K562 (cell line): Measurements from ENCODE around the gene MAPKAPK3.
A peak's percentile ranks its signal among the peaks of the same experiment; 100 is the strongest.

ENCODE experiments used
- BDP1 ChIP-seq: IDR thresholded peaks from 3 replicates; pipeline ENCODE4 v1.6.1; 2011; ENCODE audit not compliant: insufficient read length, insufficient read depth
- CHD4 ChIP-seq: fragments of 200-600 bp; sonication (generic); IDR thresholded peaks from 3 replicates; pipeline ENCODE4 v1.6.1; 2012; ENCODE audit warnings: low read depth, mild to moderate bottlenecking, mixed read lengths, low read length, inconsistent platforms; ENCODE audit not compliant: insufficient read depth, insufficient replicate concordance, poor library complexity, severe bottlenecking
- CTCF ChIP-seq, 3 experiments: IDR thresholded peaks in 2 of 3; conservative IDR thresholded peaks in 1 of 3; 2 replicates each; pipeline ENCODE4 v1.5.1; 2011 to 2012; ENCODE audit warnings: low read length in 3 of 3, mild to moderate bottlenecking in 3 of 3, control low read depth in 2 of 3, improper control_type of control experiment in 1 of 3, inconsistent platforms in 1 of 3, low read depth in 1 of 3, mixed read lengths in 1 of 3, moderate library complexity in 1 of 3; ENCODE audit not compliant: insufficient read depth in 2 of 3
- GATA2 ChIP-seq: sonication (generic); formaldehyde crosslinking; IDR thresholded peaks from 2 replicates; pipeline ENCODE4 v1.4.0; 2020; ENCODE audit warnings: mild to moderate bottlenecking, missing genetic modification reagents
- HDAC1 ChIP-seq, 2 experiments: fragments of 450-650 bp; IDR thresholded peaks; 2 replicates each; pipeline ENCODE4 v1.6.1; 2016 to 2017; ENCODE audit warnings: inconsistent platforms in 1 of 2, mild to moderate bottlenecking in 1 of 2, moderate library complexity in 1 of 2
- PHB2 ChIP-seq: fragments of 450-650 bp; IDR thresholded peaks from 2 replicates; pipeline ENCODE4 v1.6.1; 2017; ENCODE audit warnings: low read depth
- POLR2AphosphoS5 ChIP-seq: IDR thresholded peaks from 2 replicates; pipeline ENCODE4 v1.6.1; 2011; ENCODE audit warnings: mild to moderate bottlenecking, low read depth, low read length, moderate library complexity; ENCODE audit not compliant: control insufficient read depth, insufficient read depth
- RAD21 ChIP-seq, 2 experiments: fragments of 250-450 bp in 1 of 2; fragments of 450-650 bp in 1 of 2; sonication (Bioruptor Pico) in 1 of 2; formaldehyde crosslinking in 1 of 2; IDR thresholded peaks in 1 of 2; conservative IDR thresholded peaks in 1 of 2; 2 replicates each; pipeline versions ENCODE4 v1.4.0 to v1.8.0; 2020 to 2022; ENCODE audit warnings: mild to moderate bottlenecking in 2 of 2, moderate library complexity in 1 of 2
- SP2 ChIP-seq: IDR thresholded peaks from 2 replicates; pipeline ENCODE4 v1.6.1; 2011; ENCODE audit warnings: mild to moderate bottlenecking, low read depth, low read length, moderate library complexity; ENCODE audit not compliant: poor library complexity, severe bottlenecking; ENCODE audit errors: extremely low read depth
- ZBTB9 ChIP-seq: fragments of 450-650 bp; formaldehyde crosslinking; IDR thresholded peaks from 2 replicates; pipeline ENCODE4 v1.4.0; 2020; ENCODE audit warnings: mild to moderate bottlenecking, moderate library complexity
- ZNF512 ChIP-seq: IDR thresholded peaks from 2 replicates; pipeline ENCODE4 v1.6.1; 2016; ENCODE audit warnings: missing genetic modification characterization, missing compliant biosample characterization
- ZNF764 ChIP-seq: fragments of 250-450 bp; sonication (Bioruptor Pico); IDR thresholded peaks from 2 replicates; pipeline ENCODE4 v1.4.0; 2020; ENCODE audit warnings: low read depth, mild to moderate bottlenecking, moderate library complexity
- TF ChIP-seq, protein P1 (sequence below): fragments of 150-350 bp; IDR thresholded peaks from 2 replicates; pipeline ENCODE4 v1.6.1; 2014; ENCODE audit warnings: low read depth, mild to moderate bottlenecking, low read length, borderline replicate concordance

DNA sequence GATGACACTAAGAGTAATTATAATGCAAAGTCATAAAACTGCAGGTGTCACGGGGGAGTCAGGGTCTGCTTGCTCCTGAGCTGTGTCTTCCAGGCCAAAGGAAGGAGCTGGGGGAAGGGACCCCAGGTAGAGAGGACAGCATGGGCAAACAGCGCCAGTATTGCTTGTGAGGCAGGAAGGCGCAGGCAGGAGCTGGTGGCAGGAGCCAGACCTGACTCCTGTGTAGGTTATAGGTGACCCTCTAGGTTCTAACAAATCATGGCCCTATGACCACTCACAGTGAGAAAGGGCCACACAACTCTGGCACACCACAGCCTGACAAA, 7.2 kb upstream of the MAPKAPK3 start:
- TF ChIP-seq CHD4 (no peak), PHB2 (no peak), CTCF (IDR thresholded peaks at IDR 0.05 in 2 of 3, conservative IDR thresholded peaks at IDR 0.05 in 1 of 3; ENCODE audit: insufficient read depth in 2 of 3, low read depth in 1 of 3, low read length in 3 of 3) (0 out of 6 replicates have a peak, but pooled peaks of 1 of the 3 experiments have one; percentile 11), RAD21 (CRISPR knock-in tag; conservative IDR thresholded peaks at IDR 0.05 in 1 of 2, IDR thresholded peaks at IDR 0.05 in 1 of 2) (no peak), SP2 (no peak), HDAC1 (IDR thresholded peaks at IDR 0.05) (no peak), ZBTB9 (CRISPR knock-in tag) (no peak), ZNF764 (CRISPR knock-in tag) (no peak), ZNF512 (no peak), POLR2AphosphoS5 (no peak), BDP1 (no peak), GATA2 (CRISPR knock-in tag) (no peak)
- TF ChIP-seq, protein P1, sequence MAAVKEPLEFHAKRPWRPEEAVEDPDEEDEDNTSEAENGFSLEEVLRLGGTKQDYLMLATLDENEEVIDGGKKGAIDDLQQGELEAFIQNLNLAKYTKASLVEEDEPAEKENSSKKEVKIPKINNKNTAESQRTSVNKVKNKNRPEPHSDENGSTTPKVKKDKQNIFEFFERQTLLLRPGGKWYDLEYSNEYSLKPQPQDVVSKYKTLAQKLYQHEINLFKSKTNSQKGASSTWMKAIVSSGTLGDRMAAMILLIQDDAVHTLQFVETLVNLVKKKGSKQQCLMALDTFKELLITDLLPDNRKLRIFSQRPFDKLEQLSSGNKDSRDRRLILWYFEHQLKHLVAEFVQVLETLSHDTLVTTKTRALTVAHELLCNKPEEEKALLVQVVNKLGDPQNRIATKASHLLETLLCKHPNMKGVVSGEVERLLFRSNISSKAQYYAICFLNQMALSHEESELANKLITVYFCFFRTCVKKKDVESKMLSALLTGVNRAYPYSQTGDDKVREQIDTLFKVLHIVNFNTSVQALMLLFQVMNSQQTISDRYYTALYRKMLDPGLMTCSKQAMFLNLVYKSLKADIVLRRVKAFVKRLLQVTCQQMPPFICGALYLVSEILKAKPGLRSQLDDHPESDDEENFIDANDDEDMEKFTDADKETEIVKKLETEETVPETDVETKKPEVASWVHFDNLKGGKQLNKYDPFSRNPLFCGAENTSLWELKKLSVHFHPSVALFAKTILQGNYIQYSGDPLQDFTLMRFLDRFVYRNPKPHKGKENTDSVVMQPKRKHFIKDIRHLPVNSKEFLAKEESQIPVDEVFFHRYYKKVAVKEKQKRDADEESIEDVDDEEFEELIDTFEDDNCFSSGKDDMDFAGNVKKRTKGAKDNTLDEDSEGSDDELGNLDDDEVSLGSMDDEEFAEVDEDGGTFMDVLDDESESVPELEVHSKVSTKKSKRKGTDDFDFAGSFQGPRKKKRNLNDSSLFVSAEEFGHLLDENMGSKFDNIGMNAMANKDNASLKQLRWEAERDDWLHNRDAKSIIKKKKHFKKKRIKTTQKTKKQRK, result no peak
